CD14-positive monocyte (primary cell): ENCODE results near the gene ADAMTS18. TPM values are rescaled to one million over a fixed set of nuclear protein-coding genes. Genes with fewer than 3 reads are reported as not detected.

Experiments used
- DNase-seq, 3 donors: peaks; one replicate each; pipeline ENCODE4 v3.0.0-alpha.2; 2011 to 2022
- H2AFZ ChIP-seq: 2 replicates; pipeline ENCODE4 v1.6.0; 2012; ENCODE audit warnings: mild to moderate bottlenecking, low read depth, low read length, inconsistent platforms; ENCODE audit not compliant: insufficient read depth, poor library complexity, severe bottlenecking
- H3K27ac ChIP-seq, 2 donors: 1 replicate in 1 of 2; 2 replicates in 1 of 2; pipeline ENCODE4 v1.5.1; 2012 to 2013; ENCODE audit warnings: low read length in 2 of 2, control low read depth in 1 of 2, inconsistent platforms in 1 of 2, low read depth in 1 of 2, mild to moderate bottlenecking in 1 of 2
- H3K27me3 ChIP-seq, 2 donors: one replicate each; pipeline versions ENCODE4 v1.6.0 to v1.6.1; 2011 to 2013; ENCODE audit warnings: low read length in 2 of 2; ENCODE audit not compliant: control insufficient read depth in 2 of 2, insufficient read depth in 2 of 2
- H3K36me3 ChIP-seq, 2 donors: replicated peaks in 1 of 2; 1 replicate in 1 of 2; 2 replicates in 1 of 2; pipeline versions ENCODE4 v1.5.1 to v1.6.1; 2012 to 2013; ENCODE audit warnings: low read length in 2 of 2, control low read depth in 1 of 2, inconsistent platforms in 1 of 2, mild to moderate bottlenecking in 1 of 2; ENCODE audit not compliant: insufficient read depth in 2 of 2, control insufficient read depth in 1 of 2
- H3K4me1 ChIP-seq, 2 donors: 1 replicate in 1 of 2; 2 replicates in 1 of 2; pipeline versions ENCODE4 v1.5.1 to v1.6.1; 2012 to 2013; ENCODE audit warnings: low read length in 2 of 2, control low read depth in 1 of 2, inconsistent platforms in 1 of 2, mild to moderate bottlenecking in 1 of 2, moderate library complexity in 1 of 2; ENCODE audit not compliant: insufficient read depth in 2 of 2, control insufficient read depth in 1 of 2
- H3K4me2 ChIP-seq: replicated peaks from 2 replicates; pipeline ENCODE3; 2012; ENCODE audit warnings: low read length, moderate library complexity, mild to moderate bottlenecking; ENCODE audit not compliant: poor library complexity, severe bottlenecking; ENCODE audit errors: extremely low read depth
- H3K4me3 ChIP-seq, 3 experiments: fragments of 200-600 bp in 1 of 3; sonication (generic) in 1 of 3; replicated peaks in 1 of 3; 1 replicate in 2 of 3; 2 replicates in 1 of 3; pipeline ENCODE4 v1.5.1; 2011 to 2013; ENCODE audit warnings: low read length in 3 of 3, mild to moderate bottlenecking in 3 of 3, control low read depth in 2 of 3, low read depth in 2 of 3, inconsistent platforms in 1 of 3, moderate library complexity in 1 of 3
- H3K79me2 ChIP-seq: 2 replicates; pipeline ENCODE4 v1.6.0; 2012; ENCODE audit warnings: mild to moderate bottlenecking, control low read depth, inconsistent platforms, low read length, moderate library complexity; ENCODE audit not compliant: insufficient read depth
- H3K9ac ChIP-seq: 2 replicates; pipeline ENCODE4 v1.6.0; 2017; ENCODE audit warnings: low read length, mild to moderate bottlenecking; ENCODE audit not compliant: insufficient read depth, poor library complexity, severe bottlenecking
- H3K9me3 ChIP-seq, 2 donors: replicated peaks in 1 of 2; 1 replicate in 1 of 2; 2 replicates in 1 of 2; pipeline versions ENCODE4 v1.5.1 to v1.6.1; 2012 to 2013; ENCODE audit warnings: low read length in 2 of 2, control low read depth in 1 of 2; ENCODE audit not compliant: control insufficient read depth in 1 of 2, insufficient read depth in 1 of 2
- H4K20me1 ChIP-seq: 2 replicates; pipeline ENCODE4 v1.6.0; 2012; ENCODE audit warnings: mild to moderate bottlenecking, low read length, control low read depth, moderate library complexity; ENCODE audit not compliant: insufficient read depth
- H3K27ac Mint-ChIP-seq, 7 donors: one replicate each; pipeline ENCODE4 v1.8.0; 2020; ENCODE audit warnings: mild to moderate bottlenecking in 7 of 7, mixed read lengths in 7 of 7, moderate library complexity in 6 of 7, inconsistent platforms in 2 of 7
- H3K27me3 Mint-ChIP-seq, 3 donors: one replicate each; pipeline ENCODE4 v1.8.0; 2021 to 2022; ENCODE audit warnings: low read depth in 3 of 3, mild to moderate bottlenecking in 3 of 3, mixed read lengths in 3 of 3, moderate library complexity in 3 of 3, inconsistent platforms in 1 of 3
- H3K36me3 Mint-ChIP-seq, 2 donors: one replicate each; pipeline ENCODE4 v1.8.0; 2020; ENCODE audit warnings: mixed read lengths in 2 of 2, inconsistent platforms in 1 of 2, mild to moderate bottlenecking in 1 of 2
- H3K4me1 Mint-ChIP-seq: one replicate; pipeline ENCODE4 v1.8.0; 2020; ENCODE audit warnings: mild to moderate bottlenecking, mixed read lengths
- H3K4me3 Mint-ChIP-seq, 2 donors: one replicate each; pipeline ENCODE4 v1.8.0; 2020; ENCODE audit warnings: mild to moderate bottlenecking in 2 of 2, mixed read lengths in 2 of 2, moderate library complexity in 1 of 2
- H3K9me3 Mint-ChIP-seq, 7 donors: one replicate each; pipeline ENCODE4 v1.8.0; 2020 to 2022; ENCODE audit warnings: mixed read lengths in 7 of 7, mild to moderate bottlenecking in 6 of 7, moderate library complexity in 6 of 7, inconsistent platforms in 2 of 7
- CTCF ChIP-seq: fragments of 200-600 bp; IDR thresholded peaks from one replicate; pipeline ENCODE4 v1.8.0; 2022; ENCODE audit warnings: antibody characterized with exemption, mild to moderate bottlenecking
- WGBS: methylation state at CpG from one replicate; pipeline ENCODE4 v1.1.5; 2013; ENCODE audit warnings: missing lambda C conversion rate; ENCODE audit not compliant: insufficient coverage; 5-methylcytosine and 5-hydroxymethylcytosine counted together
- intact Hi-C, 2 donors: fragments of 100-400 bp; cut with micrococcal nuclease; formaldehyde crosslinking; loops; one replicate each; pipeline versions ENCODE4 v1.15.0 to v1.15.1; 2023
- polyA plus RNA-seq, 3 donors: library from polyadenylated mRNA; depleted of rRNA in 1 of 3; unstranded in 2 of 3; stranded (reverse) in 1 of 3; fragments of 300-500 nt in 2 of 3; fragments of >200 nt in 1 of 3; fragmentation: Illumina TruSeq in 2 of 3; gene quantifications; 1 replicate in 2 of 3; 2 replicates in 1 of 3; pipeline ENCODE4 v1.2.3, GENCODE V29; 2012 to 2021

ADAMTS18 gene
- polyA plus RNA-seq, 3 donors, result not detected

- Histone ChIP-seq H3K36me3 (no peaks in the 10 kb centered on the region), H3K9me3 (no peaks in the 10 kb centered on the region), H3K79me2 (no peaks in the 10 kb centered on the region), H3K27me3 (no peaks in the 10 kb centered on the region), H3K9ac (no peak overlapping the region), H2AFZ (no peak overlapping the region), H3K27ac (no peak overlapping the region), H4K20me1 (no peaks in the 10 kb centered on the region), H3K4me2 (no peak overlapping the region), H3K4me3 (no peak overlapping the region), H3K4me1 (no peaks in the 10 kb centered on the region)
- no peak for TF ChIP-seq CTCF
- no peaks in the 10 kb centered on the region for H3K36me3 Mint-ChIP-seq
- no peak for DNase-seq
- H3K27ac Mint-ChIP-seq, result no peak overlapping the region
- H3K4me1 Mint-ChIP-seq, result no peaks in the 10 kb centered on the region
- peaks cover 0 to 2% (median 1%) of the 10 kb centered on the region in 3 donors for H3K27me3 Mint-ChIP-seq
- 50% methylated on average over 1 of the region's 4 CpGs for WGBS
- intact Hi-C loops, result no loop called here
- no peak overlapping the region for H3K4me3 Mint-ChIP-seq
- no peaks in the 10 kb centered on the region for H3K9me3 Mint-ChIP-seq
Observed at GRCh38 chr16:77353587-77354263, 81.1 kb downstream of the ADAMTS18 start.

GRCh38 chr16:77344341-77344740, 90.5 kb downstream of the ADAMTS18 start:
- H3K9me3 Mint-ChIP-seq, result peaks cover 0 to 4% (median 0%) of the 10 kb centered on the region in 7 donors
- H3K36me3 Mint-ChIP-seq, result no peaks in the 10 kb centered on the region
- Histone ChIP-seq H3K4me3 (no peak overlapping the region), H3K36me3 (no peaks in the 10 kb centered on the region), H3K4me1 (no peaks in the 10 kb centered on the region), H4K20me1 (no peaks in the 10 kb centered on the region), H3K79me2 (no peaks in the 10 kb centered on the region), H3K27ac (no peak overlapping the region), H3K9me3 (peaks cover 0 to 3% of the 10 kb centered on the region in 2 donors), H3K4me2 (no peak overlapping the region), H3K27me3 (no peaks in the 10 kb centered on the region), H2AFZ (no peak overlapping the region), H3K9ac (no peak overlapping the region)
- no peak overlapping the region for H3K4me3 Mint-ChIP-seq
- no peaks in the 10 kb centered on the region for H3K4me1 Mint-ChIP-seq
- intact Hi-C loops, result no loop called here
- TF ChIP-seq CTCF, result no peak
- H3K27ac Mint-ChIP-seq, result no peak overlapping the region
- H3K27me3 Mint-ChIP-seq, result peaks cover 0 to 1% (median 0%) of the 10 kb centered on the region in 3 donors
- no peak for DNase-seq
- 94% methylated on average over 2 of the region's 6 CpGs for WGBS
